HG02870 (cell line): ENCODE results near the gene THOC6.
A peak's percentile ranks its signal among the peaks of the same experiment; 100 is the strongest.

ENCODE experiments used
- ATAC-seq: cut with Tn5 transposase; IDR thresholded peaks from one replicate; pipeline ENCODE4 v1.9.1; 2021; ENCODE audit warnings: mild to moderate bottlenecking, moderate library complexity; ENCODE audit not compliant: unreplicated experiment

The THOC6 gene

GRCh38 chr16:3023669-3024478, at the start of gene THOC6, which contains the start of gene HCFC1R1:
Gene THOC6, plus strand, starts transcription at chr16:3024035. Its CDS starts 292 bp downstream, at chr16:3024327.
Gene HCFC1R1, minus strand, starts transcription at chr16:3023942. Its CDS starts 1 bp downstream, at chr16:3023941.
- peak; percentile 75 for ATAC-seq

GRCh38 chr16:2974319-2975056, 49.3 kb upstream of the THOC6 start:
- no peak for ATAC-seq

- no peak for ATAC-seq
These were observed 48.6 kb upstream of the THOC6 start for GRCh38 chr16:2975161-2975795.

GRCh38 chr16:2976201-2976600, 47.6 kb upstream of the THOC6 start:
- ATAC-seq, result no peak

GRCh38 chr16:2976673-2977072, 47.2 kb upstream of the THOC6 start:
- no peak for ATAC-seq

GRCh38 chr16:2977440-2977839, 46.4 kb upstream of the THOC6 start:
- no peak for ATAC-seq

- ATAC-seq, result peak; percentile 11
These were observed 44.1 kb upstream of the THOC6 start for GRCh38 chr16:2979669-2980226.

- ATAC-seq, result peak; percentile 60
These were observed 43.3 kb upstream of the THOC6 start, which contains the start of gene PKMYT1 for GRCh38 chr16:2980227-2981176. Gene PKMYT1, minus strand, starts transcription at chr16:2980446. Its CDS starts 789 bp downstream, at chr16:2979657.

- ATAC-seq, result no peak
These were observed 42.5 kb upstream of the THOC6 start for GRCh38 chr16:2981177-2981898.

- no peak for ATAC-seq
These were observed 42.0 kb upstream of the THOC6 start for GRCh38 chr16:2981899-2982250.

- no peak for ATAC-seq
These were observed 41.4 kb upstream of the THOC6 start for GRCh38 chr16:2982402-2982801.

GRCh38 chr16:2983706-2984136, 40.1 kb upstream of the THOC6 start:
- no peak for ATAC-seq

- ATAC-seq, result no peak
These were observed 38.4 kb upstream of the THOC6 start for GRCh38 chr16:2985462-2985861.

- no peak for ATAC-seq
These were observed 37.9 kb upstream of the THOC6 start for GRCh38 chr16:2985893-2986355.

- ATAC-seq, result no peak
These were observed 37.1 kb upstream of the THOC6 start for GRCh38 chr16:2986623-2987188.

GRCh38 chr16:2987286-2987685, 36.5 kb upstream of the THOC6 start:
- ATAC-seq, result no peak

GRCh38 chr16:2987833-2988232, 36.0 kb upstream of the THOC6 start:
- no peak for ATAC-seq

- no peak for ATAC-seq
These were observed 35.2 kb upstream of the THOC6 start for GRCh38 chr16:2988590-2989099.

- ATAC-seq, result no peak
These were observed 32.9 kb upstream of the THOC6 start for GRCh38 chr16:2990891-2991290.
